COLO829 (cell line): ENCODE data around the gene RIMBP3C.
"Not testable (repeated sequence)": the region's sequence is repeated elsewhere in the genome, so short reads cannot be mapped to it uniquely, and the experiment has no call there.

ENCODE experiments used
- DNase-seq: peaks from one replicate; pipeline ENCODE4 v3.0.0; 2012; ENCODE audit warnings: low spot score

RIMBP3C gene

DNA sequence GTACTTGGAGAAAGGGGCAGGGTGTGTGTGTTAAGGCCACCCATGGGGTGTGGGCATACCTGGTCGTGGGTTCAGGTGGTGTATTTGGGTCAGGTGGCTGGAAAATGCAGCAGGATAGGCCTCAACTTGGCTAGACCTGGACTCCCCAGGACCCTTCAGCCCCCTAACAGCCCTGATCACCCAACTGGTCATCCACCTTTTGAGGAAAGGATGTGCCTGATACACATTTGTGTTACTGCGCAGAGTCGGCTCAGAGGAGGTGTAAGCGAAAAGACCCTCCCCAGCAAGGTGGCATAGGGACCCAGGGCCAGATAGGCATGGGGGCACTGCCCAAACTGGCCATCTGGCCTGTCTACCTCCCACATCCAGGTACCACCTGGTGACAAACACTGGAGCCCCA is at the start of gene RIMBP3C:
Gene RIMBP3C (minus strand): TSS at position 101 of the 400 bp plus-strand sequence. CDS start 485 bp downstream, outside the sequence.
- not testable (repeated sequence) for DNase-seq

DNA sequence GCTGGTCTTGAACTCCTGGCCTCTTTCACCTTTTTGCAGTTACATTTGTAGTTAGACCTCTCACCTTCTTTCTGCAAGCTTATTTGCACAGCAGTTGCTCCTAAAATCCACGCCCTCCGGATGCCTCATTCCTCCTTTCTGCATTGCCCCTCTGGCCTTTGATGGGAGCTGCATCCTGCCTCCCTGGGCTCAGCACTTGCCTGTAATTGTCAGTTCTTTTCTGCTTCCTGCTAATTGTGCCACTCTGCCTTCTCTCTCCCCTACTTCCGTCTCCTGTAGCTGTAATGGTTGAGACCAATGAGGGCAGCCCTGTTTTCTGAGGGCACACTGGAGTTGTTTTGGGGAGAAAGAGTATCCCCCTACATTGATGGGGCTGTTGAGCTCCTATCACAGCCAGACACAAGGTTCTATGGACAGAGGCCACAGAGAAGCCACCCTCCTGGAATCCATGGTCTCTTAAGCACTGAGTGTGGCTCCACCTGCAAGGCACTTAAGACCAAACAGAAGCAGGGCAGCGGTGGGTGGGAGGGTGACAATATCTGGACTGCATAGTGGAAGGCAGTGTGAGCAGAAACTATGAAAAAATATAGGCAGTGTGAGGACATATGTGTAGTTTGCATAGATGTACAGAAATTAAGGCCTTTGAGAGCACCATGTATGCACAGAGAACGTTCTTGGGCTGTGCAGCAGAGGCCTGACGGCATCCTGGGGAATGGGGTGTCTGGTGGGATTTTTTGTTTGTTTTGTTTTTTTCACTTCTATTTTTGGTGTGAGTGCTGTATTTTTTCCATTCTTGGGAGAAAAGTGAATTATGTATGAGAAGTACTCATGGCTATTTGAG is 48.0 kb upstream of the RIMBP3C start:
- no peak for DNase-seq

GRCh38 chr22:21598302-21598701 is 47.0 kb upstream of the RIMBP3C start:
- no peak for DNase-seq

DNA sequence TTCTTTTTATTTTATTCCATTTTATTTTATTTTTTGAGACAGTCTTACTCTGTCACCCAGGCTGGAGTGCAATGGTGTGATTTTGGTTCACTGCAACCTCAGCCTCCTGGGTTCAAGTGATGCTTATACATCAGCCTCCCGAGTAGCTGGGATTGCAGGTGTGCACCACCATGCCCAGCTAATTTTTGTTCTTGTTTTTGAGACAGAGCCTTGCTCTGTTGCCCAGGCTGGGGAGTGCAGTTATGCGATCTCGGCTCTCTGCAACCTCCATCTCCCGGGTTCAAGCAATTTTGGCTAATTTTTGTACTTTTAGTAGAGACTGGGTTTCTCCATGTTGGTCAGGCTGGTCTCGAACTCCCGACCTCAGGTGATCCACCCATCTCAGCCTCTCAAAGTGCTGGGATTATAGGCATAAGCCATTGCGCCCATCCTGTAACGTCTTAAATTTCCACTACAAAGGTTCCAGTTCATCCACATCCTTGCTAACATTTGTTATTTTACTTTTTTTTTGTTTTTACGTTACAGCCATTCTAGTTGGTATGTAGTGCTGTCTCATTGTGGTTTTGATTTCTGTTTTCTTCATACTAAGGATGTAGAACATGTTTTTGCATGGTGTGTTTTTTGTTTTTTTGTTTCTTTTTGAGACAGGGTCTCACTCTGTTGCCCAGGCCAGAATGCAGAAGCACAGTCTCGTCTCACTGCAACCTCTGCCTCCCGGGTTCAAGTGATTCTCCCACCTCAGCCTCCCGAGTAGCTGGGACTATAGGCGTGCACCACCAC is 45.3 kb upstream of the RIMBP3C start:
- DNase-seq: not testable (repeated sequence)

- no peak for DNase-seq
Measured at GRCh38 chr22:21594865-21595452, 43.7 kb upstream of the RIMBP3C start.

DNA sequence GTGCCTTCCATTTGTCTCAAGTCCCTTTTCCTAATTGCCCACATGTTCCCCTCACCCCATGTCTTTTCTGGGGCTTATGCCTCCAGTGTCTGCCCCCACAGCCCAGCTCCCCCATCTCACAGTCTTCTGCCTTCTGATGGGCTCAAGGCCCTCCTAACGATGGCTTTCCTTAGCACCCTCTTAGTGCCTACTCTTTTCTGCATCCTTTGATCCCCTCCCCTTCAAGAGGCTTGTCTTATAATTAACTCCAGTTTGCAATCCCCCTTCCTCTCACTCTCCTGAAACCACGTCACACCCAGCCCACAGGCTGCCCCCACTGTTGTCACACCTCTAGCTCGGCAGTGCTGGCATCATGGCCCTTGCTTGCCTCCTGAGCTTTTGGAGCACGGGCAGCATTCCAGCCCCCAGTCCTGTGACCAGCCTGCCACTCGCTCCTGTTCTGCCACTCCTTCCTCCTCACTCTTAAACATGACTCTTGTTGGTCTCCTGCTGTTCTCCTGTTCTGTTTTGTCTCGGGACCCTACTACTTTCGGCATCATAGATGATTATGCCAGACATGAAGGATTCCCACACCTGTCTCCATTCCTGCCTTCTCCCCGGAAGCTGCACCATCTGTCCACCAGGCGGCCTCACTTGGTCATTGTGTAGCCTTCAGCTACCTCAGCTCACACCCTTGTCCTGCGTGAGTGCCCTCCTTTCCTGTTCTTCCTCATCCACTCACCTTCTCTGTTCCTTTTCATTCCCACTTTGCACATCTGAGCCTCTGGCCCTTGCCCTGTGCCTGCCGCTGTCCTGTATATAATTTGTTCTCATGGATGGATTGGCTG is 42.4 kb upstream of the RIMBP3C start:
- DNase-seq: no peak

- no peak for DNase-seq
Measured at GRCh38 chr22:21592422-21592821, 41.2 kb upstream of the RIMBP3C start.

DNA sequence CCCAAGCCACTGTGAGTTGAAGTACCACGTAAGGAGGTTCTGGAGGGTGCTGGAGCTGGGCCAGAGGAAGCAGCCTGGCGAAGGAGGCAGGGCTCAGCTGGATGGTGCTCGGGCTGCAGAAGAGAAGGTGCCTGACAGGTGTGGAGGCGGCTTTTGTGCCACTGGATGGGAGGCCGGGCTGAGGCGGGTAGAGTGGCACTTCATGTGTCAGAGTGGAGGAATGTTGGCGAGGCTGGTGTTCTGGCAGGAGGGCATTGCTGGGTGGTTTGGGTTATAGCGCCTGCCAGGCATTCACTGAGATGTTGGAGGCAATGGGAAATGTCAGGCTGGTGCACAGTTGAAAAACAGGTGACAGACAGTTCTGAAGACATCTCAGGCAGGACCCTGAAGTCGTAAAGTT is 40.4 kb upstream of the RIMBP3C start:
- no peak for DNase-seq

DNA sequence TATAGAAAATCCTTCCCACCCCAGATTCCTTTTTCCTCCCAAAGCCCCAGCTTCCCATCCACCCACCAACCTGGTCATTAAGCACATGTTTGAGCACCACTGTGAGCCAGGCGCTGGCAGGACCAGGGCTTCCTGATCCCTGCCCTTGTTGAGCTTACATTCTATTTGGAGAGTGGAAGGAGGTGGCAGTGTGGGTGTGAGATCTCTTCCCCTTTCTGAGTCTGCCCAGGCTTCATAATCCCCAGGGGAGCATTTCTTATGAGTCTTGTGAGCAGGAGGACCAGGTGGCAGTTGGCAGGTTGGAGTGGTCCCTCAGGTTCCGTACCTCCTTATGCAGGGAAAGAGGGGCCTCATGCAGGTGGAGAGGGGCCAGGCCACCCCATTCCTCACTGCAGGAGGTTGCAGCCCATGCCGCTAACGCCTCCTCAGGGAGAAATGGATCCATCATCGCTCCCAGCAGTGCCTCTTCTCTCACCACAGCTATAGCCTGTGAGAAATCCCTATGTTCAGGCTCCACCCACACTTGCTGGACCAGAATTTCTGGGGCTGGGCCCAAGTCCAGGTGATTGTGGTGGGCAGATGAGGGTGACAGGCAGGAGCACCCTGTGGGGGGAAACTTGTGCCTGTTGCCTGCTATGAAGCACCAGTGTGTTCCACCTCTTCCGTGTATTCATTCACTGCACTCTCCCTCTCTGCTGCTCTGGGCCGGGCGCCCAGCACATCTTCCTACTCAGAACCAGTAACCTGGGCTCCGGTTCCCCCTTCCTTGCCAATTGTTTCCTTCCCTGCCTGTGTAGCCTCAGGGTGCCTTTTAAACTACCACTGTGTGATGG is 39.8 kb upstream of the RIMBP3C start:
- DNase-seq: no peak

DNA sequence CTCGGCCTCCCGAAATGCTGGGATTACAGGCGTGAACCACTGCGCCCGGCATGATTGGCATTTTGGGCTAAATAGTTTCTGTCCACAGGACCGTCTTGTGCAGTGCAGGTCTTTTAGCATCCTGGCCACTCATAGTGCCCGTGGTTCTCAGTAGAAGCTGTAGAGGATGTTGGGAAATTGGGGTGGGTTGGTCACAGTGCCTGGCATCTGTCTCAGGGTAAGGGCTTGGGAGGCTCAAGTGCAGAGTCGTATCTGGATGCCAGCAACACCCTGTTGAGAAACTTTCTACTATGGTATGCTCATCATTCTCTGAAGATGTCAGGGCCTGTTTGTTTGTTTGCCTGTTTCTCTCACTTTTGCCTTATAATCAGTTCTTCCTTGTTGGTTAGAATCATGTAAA is 38.1 kb upstream of the RIMBP3C start:
- DNase-seq: no peak

DNA sequence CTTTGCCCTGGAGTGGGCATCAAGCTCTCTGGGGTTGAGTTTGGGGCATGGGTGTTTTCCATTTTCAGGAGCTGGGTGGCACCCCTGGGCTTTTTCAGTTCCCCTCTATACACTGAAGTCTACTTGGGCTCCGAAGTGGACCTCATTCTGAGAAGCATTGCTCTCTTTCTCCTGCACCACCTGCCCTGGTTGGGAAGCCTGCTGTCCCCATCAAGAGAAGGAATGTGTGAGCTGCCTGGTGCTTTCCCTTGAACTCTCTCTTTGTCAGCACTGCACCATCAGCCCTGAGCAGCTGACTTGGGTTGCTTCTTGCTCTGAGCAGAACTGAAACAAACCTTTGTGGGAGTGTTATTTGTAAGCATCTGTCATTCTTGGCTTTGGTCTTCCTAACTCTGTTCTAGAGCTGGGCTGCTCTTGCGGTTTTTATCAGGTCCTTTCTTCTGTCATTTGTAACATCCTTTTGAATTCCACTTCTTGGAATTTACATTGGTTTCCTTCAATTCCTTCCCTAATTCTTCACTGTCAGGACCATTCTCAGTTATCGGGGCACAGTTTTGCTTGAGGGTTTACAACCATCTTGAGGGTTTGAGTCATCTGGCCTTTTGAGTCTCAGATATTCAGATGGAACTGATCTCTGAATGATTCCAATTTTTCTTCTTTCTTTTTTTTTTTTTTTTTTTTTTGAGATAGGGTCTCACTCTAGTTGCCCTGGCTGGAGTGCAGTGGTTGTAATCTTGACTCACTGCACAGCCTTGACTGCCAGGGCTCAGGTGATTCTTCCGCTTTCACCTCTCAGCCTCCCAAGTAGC is 36.7 kb upstream of the RIMBP3C start:
- DNase-seq: peak; percentile 76

DNA sequence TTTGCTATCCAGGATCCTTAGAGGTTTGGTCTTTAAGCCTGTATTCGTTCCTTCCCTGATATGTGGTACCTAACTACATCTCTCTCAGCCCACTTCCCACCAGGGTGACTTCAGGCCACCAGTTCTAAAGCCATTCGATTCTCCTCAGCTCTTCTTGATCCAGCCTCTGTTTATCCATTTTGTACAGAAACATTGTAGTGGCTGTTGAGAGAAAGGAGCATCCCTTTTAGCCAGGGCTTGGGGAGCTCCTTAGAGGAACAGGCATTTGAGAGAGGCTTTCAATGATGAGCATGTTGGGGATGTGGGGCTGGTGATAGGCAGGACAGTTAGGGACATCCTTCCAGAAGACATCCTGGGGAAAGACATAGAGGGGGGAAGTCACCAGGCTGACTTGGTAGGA is 34.1 kb upstream of the RIMBP3C start:
- DNase-seq: no peak

GRCh38 chr22:21582801-21583740 is 31.8 kb upstream of the RIMBP3C start:
- DNase-seq: no peak

DNA sequence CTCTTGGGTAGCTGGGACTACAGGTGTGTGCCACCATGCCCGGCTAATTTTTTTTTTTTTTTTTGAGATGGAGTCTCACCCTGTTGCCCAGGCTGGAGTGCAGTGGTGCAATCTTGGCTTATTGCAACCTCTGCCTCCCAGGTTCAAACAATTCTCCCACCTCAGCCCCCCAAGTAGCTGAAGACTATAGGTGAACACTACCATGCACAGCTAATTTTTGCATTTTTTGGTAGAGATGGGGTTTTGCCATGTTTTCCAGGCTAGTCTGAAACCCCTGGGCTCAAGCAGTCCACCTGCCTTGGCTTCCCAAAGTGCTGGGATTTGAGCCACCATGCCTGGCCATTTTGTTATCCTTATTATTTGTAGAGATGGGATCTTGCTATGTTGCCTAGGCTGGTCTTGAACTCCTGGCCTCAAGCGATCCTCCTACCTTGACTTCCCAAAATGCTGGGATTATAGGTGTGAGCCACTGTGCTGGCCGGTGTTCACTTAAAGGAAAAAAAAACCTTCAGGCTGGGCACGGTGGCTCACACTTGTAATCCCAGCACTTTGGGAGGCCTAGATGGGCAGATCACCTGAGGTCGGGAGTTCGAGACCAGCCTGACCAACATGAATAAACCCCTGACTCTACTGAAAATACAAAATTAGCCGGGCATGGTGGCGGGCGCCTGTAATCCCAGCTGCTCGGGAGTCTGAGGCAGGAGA is 29.9 kb upstream of the RIMBP3C start:
- DNase-seq: not testable (repeated sequence)

DNA sequence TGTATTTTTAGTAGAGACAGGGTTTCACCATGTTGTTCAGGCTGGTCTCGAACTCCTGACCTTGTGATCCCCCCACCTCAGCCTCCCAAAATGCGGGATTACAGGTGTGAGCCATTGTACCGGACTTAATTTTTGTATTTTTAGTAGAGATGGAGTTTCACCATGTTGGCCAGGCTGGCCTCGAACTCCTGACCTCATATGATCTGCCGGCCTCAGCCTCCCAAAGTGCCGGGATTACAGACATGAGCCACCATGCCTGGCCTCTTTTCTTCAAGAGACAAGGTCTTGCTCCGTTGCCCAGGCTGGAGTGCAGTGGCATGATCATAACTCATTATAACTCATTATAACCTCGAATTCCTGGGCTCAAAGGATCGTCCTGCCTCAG is 29.4 kb upstream of the RIMBP3C start:
- not testable (repeated sequence) for DNase-seq

GRCh38 chr22:21579474-21579851 is 28.2 kb upstream of the RIMBP3C start:
- no peak for DNase-seq

GRCh38 chr22:21573750-21574494 is 22.7 kb upstream of the RIMBP3C start:
- DNase-seq: no peak

GRCh38 chr22:21573293-21573734 is 22.1 kb upstream of the RIMBP3C start:
- DNase-seq: no peak
